H1 (cell line): ENCODE measurements around the gene APOC3. TPM values are rescaled to one million over a fixed set of nuclear protein-coding genes. Genes with fewer than 3 reads are reported as not detected.

ENCODE experiments used
- CTCF ChIA-PET: fragments of 300-600 bp; sonication (Branson Sonifier 250); formaldehyde crosslinking; loops from one replicate; lab custom pipeline; 2021; ENCODE audit not compliant: partially characterized antibody; lab: Charles Lee
- POLR2A ChIA-PET: fragments of 300-600 bp; sonication (Branson Sonifier 250); formaldehyde crosslinking; loops from one replicate; lab custom pipeline; 2021; ENCODE audit warnings: inconsistent platforms; ENCODE audit not compliant: partially characterized antibody; lab: Charles Lee
- DNase-seq, 2 experiments: peaks; one replicate each; pipeline versions ENCODE4 v3.0.0 to v3.0.0-alpha.2; 2010 to 2022; ENCODE audit warnings: low spot score in 2 of 2, low read depth in 1 of 2, mixed read lengths in 1 of 2
- FAIRE-seq: peaks from 2 replicates; lab custom pipeline; 2011; peaks lifted over from hg19 to GRCh38; lab: Jason Lieb, UNC
- H2AFZ ChIP-seq: 2 replicates; pipeline ENCODE4 v1.8.1; 2012; ENCODE audit warnings: low read length, inconsistent platforms
- H2AK5ac ChIP-seq: 2 replicates; pipeline ENCODE4 v1.6.1; 2013; ENCODE audit warnings: low read depth, low read length
- H2BK120ac ChIP-seq: replicated peaks from 2 replicates; pipeline ENCODE3; 2013; ENCODE audit warnings: low read depth, low read length, inconsistent platforms
- H2BK12ac ChIP-seq: 2 replicates; pipeline ENCODE4 v1.6.1; 2013; ENCODE audit warnings: low read depth, low read length
- H2BK15ac ChIP-seq: 2 replicates; pipeline ENCODE4 v1.6.1; 2013; ENCODE audit warnings: low read length
- H2BK20ac ChIP-seq: 2 replicates; pipeline ENCODE4 v1.6.1; 2013; ENCODE audit warnings: low read length
- H2BK5ac ChIP-seq: 2 replicates; pipeline ENCODE4 v1.6.1; 2013; ENCODE audit warnings: low read depth, low read length
- H3K14ac ChIP-seq: 2 replicates; pipeline ENCODE4 v1.6.1; 2013; ENCODE audit warnings: inconsistent platforms; ENCODE audit not compliant: insufficient read length
- H3K18ac ChIP-seq: 2 replicates; pipeline ENCODE4 v1.6.1; 2013; ENCODE audit warnings: low read length; ENCODE audit errors: extremely low read depth
- H3K23ac ChIP-seq: 2 replicates; pipeline ENCODE4 v1.6.1; 2013; ENCODE audit warnings: inconsistent platforms; ENCODE audit not compliant: insufficient read length
- H3K23me2 ChIP-seq: 2 replicates; pipeline ENCODE4 v1.6.1; 2013; ENCODE audit warnings: low read depth, low read length
- H3K27ac ChIP-seq: 2 replicates; pipeline ENCODE4 v1.6.1; 2011; ENCODE audit warnings: low read depth, low read length, inconsistent platforms
- H3K27me3 ChIP-seq, 4 experiments: replicated peaks in 1 of 4; 1 replicate in 1 of 4; 2 replicates in 3 of 4; pipeline versions ENCODE4 v1.6.1 to v1.8.1; 2011 to 2013; ENCODE audit warnings: low read length in 3 of 4, mild to moderate bottlenecking in 3 of 4, inconsistent platforms in 2 of 4, mixed read lengths in 2 of 4, moderate library complexity in 1 of 4; ENCODE audit not compliant: control insufficient read depth in 3 of 4, insufficient read depth in 3 of 4; ENCODE audit errors: extremely low read depth in 1 of 4
- H3K36me3 ChIP-seq, 4 experiments: 2 replicates each; pipeline versions ENCODE4 v1.6.1 to v1.8.1; 2011 to 2013; ENCODE audit warnings: mild to moderate bottlenecking in 4 of 4, low read length in 3 of 4, moderate library complexity in 2 of 4, control low read depth in 1 of 4, inconsistent platforms in 1 of 4; ENCODE audit not compliant: insufficient read depth in 4 of 4, control insufficient read depth in 2 of 4
- H3K4ac ChIP-seq: replicated peaks from 2 replicates; pipeline ENCODE3; 2013; ENCODE audit warnings: low read length, low read depth, mixed read lengths, inconsistent platforms; ENCODE audit not compliant: insufficient read length
- H3K4me1 ChIP-seq, 4 experiments: replicated peaks in 1 of 4; 1 replicate in 1 of 4; 2 replicates in 3 of 4; pipeline versions ENCODE4 v1.6.1 to v1.8.1; 2011 to 2013; ENCODE audit warnings: low read length in 3 of 4, inconsistent platforms in 2 of 4, mixed read lengths in 1 of 4; ENCODE audit not compliant: insufficient read depth in 4 of 4, control insufficient read depth in 3 of 4
- H3K4me2 ChIP-seq, 2 experiments: 2 replicates each; pipeline versions ENCODE4 v1.6.1 to v1.8.1; 2011 to 2013; ENCODE audit warnings: low read depth in 2 of 2, low read length in 2 of 2, control low read depth in 1 of 2, inconsistent platforms in 1 of 2, mild to moderate bottlenecking in 1 of 2; ENCODE audit not compliant: insufficient read depth in 1 of 2
- H3K4me3 ChIP-seq, 4 experiments: fragments of 200-600, 300-600 bp in 1 of 4; sonication (generic), shearing (Covaris generic), sonication (Bioruptor Twin) in 1 of 4; 2 replicates each; pipeline versions ENCODE4 v1.5.1 to v1.8.1; 2011 to 2016; ENCODE audit warnings: low read length in 4 of 4, low read depth in 3 of 4, control low read depth in 2 of 4, inconsistent platforms in 2 of 4, mild to moderate bottlenecking in 2 of 4, mixed read lengths in 1 of 4, moderate library complexity in 1 of 4; ENCODE audit not compliant: insufficient read depth in 2 of 4; ENCODE audit errors: extremely low read depth in 1 of 4
- H3K56ac ChIP-seq: replicated peaks from 2 replicates; pipeline ENCODE3; 2013; ENCODE audit warnings: low read depth, mild to moderate bottlenecking, mixed read lengths, low read length, inconsistent platforms; ENCODE audit not compliant: insufficient read length
- H3K79me1 ChIP-seq: 2 replicates; pipeline ENCODE4 v1.6.1; 2013; ENCODE audit warnings: low read depth, low read length, control low read depth
- H3K79me2 ChIP-seq, 2 experiments: 2 replicates each; pipeline versions ENCODE4 v1.6.1 to v1.8.1; 2012 to 2013; ENCODE audit warnings: low read length in 2 of 2, mild to moderate bottlenecking in 2 of 2, inconsistent platforms in 1 of 2; ENCODE audit not compliant: insufficient read depth in 2 of 2, control insufficient read depth in 1 of 2
- H3K9ac ChIP-seq, 4 experiments: replicated peaks in 1 of 4; 1 replicate in 1 of 4; 2 replicates in 3 of 4; pipeline versions ENCODE4 v1.6.1 to v1.8.1; 2011 to 2013; ENCODE audit warnings: low read depth in 3 of 4, low read length in 3 of 4, control low read depth in 2 of 4, mild to moderate bottlenecking in 2 of 4, moderate library complexity in 2 of 4, inconsistent platforms in 1 of 4; ENCODE audit errors: extremely low read depth in 1 of 4
- H3K9me3 ChIP-seq, 2 experiments: 2 replicates each; pipeline versions ENCODE4 v1.6.1 to v1.8.1; 2012 to 2013; ENCODE audit warnings: mild to moderate bottlenecking in 2 of 2, moderate library complexity in 2 of 2, control low read depth in 1 of 2, inconsistent platforms in 1 of 2, low read depth in 1 of 2, low read length in 1 of 2, mixed read lengths in 1 of 2; ENCODE audit not compliant: insufficient read depth in 2 of 2
- H4K20me1 ChIP-seq, 2 experiments: replicated peaks in 1 of 2; 2 replicates each; pipeline versions ENCODE3 to v1.8.1; 2011 to 2013; ENCODE audit warnings: inconsistent platforms in 2 of 2, low read length in 2 of 2, mild to moderate bottlenecking in 1 of 2; ENCODE audit not compliant: insufficient read depth in 2 of 2, control insufficient read depth in 1 of 2
- H4K5ac ChIP-seq: 2 replicates; pipeline ENCODE4 v1.6.1; 2013; ENCODE audit warnings: low read length, low read depth, mixed read lengths, inconsistent platforms; ENCODE audit not compliant: insufficient read length
- H4K8ac ChIP-seq: 2 replicates; pipeline ENCODE4 v1.8.0; 2013; ENCODE audit warnings: mild to moderate bottlenecking, moderate library complexity, low read length, inconsistent platforms; ENCODE audit not compliant: insufficient read depth; ENCODE audit errors: extremely low read depth
- H4K91ac ChIP-seq: replicated peaks from 2 replicates; pipeline ENCODE3; 2013; ENCODE audit warnings: low read length, mixed read lengths, inconsistent platforms; ENCODE audit not compliant: insufficient read length
- ATF2 ChIP-seq: IDR thresholded peaks from 2 replicates; pipeline ENCODE4 v1.6.1; 2012; ENCODE audit warnings: low read length, inconsistent platforms
- BCL11A ChIP-seq, 2 experiments: IDR thresholded peaks; one replicate each; pipeline ENCODE4 v1.6.1; 2011; ENCODE audit warnings: low read depth in 2 of 2, low read length in 2 of 2, mild to moderate bottlenecking in 2 of 2
- CEBPB ChIP-seq: IDR thresholded peaks from 2 replicates; pipeline ENCODE4 v1.6.1; 2012; ENCODE audit warnings: low read depth, low read length
- CTCF ChIP-seq, 3 experiments: IDR thresholded peaks; 1 replicate in 2 of 3; 2 replicates in 1 of 3; pipeline versions ENCODE4 v1.5.1 to v1.6.1; 2011; ENCODE audit warnings: low read length in 3 of 3, mild to moderate bottlenecking in 3 of 3, inconsistent platforms in 2 of 3, low read depth in 1 of 3, moderate library complexity in 1 of 3; ENCODE audit not compliant: insufficient read depth in 1 of 3; ENCODE audit errors: control extremely low read depth in 1 of 3
- GABPA ChIP-seq: IDR thresholded peaks from 2 replicates; pipeline ENCODE4 v1.6.1; 2011; ENCODE audit warnings: mild to moderate bottlenecking, low read length, moderate library complexity, borderline replicate concordance; ENCODE audit not compliant: insufficient read depth
- KDM1A ChIP-seq: fragments of 200-600, 300-600 bp; sonication (generic); IDR thresholded peaks from 2 replicates; pipeline ENCODE4 v1.7.1; 2016; ENCODE audit warnings: mild to moderate bottlenecking, low read length, borderline replicate concordance
- KDM4A ChIP-seq: IDR thresholded peaks from one replicate; pipeline ENCODE4 v1.7.1; 2012; ENCODE audit warnings: low read depth, mild to moderate bottlenecking, moderate library complexity, low read length, inconsistent platforms; ENCODE audit not compliant: severe bottlenecking
- SP4 ChIP-seq: IDR thresholded peaks from 2 replicates; pipeline ENCODE4 v1.6.1; 2012; ENCODE audit warnings: low read length, inconsistent platforms
- SUZ12 ChIP-seq: fragments of 200-600 bp; sonication (generic); IDR thresholded peaks from 2 replicates; pipeline ENCODE4 v1.6.1; 2012; ENCODE audit warnings: mild to moderate bottlenecking, inconsistent platforms, low read length, moderate library complexity, mixed read lengths
- TCF12 ChIP-seq: IDR thresholded peaks from 2 replicates; pipeline ENCODE4 v1.6.1; 2011; ENCODE audit warnings: low read depth, mild to moderate bottlenecking, low read length
- WGBS, 2 experiments: shearing (Covaris generic) in 1 of 2; methylation state at CpG; one replicate each; pipeline versions ENCODE4 v1.1.6 to v1.1.7; 2013 to 2015; ENCODE audit warnings: low lambda C conversion rate in 2 of 2, mixed read lengths in 2 of 2, inconsistent platforms in 1 of 2, low coverage in 1 of 2, missing lambda C conversion rate in 1 of 2; ENCODE audit not compliant: insufficient replicate concordance in 2 of 2, insufficient coverage in 1 of 2, insufficient read length in 1 of 2; ENCODE audit errors: extremely low coverage in 1 of 2, missing lambda C conversion rate in 1 of 2; 5-methylcytosine and 5-hydroxymethylcytosine counted together
- polyA plus RNA-seq, 7 experiments: library from polyadenylated mRNA; depleted of rRNA in 3 of 7; stranded (reverse) in 5 of 7; unstranded in 2 of 7; fragments of >200 nt in 5 of 7; fragments of 200-250 nt in 2 of 7; gene quantifications; 1 replicate in 5 of 7; 2 replicates in 1 of 7; 4 replicates in 1 of 7; pipeline versions ENCODE4 v1.2.1 to v1.2.3, GENCODE V29; 2011 to 2013; ENCODE audit warnings: missing spikeins in 2 of 7, mixed read lengths in 2 of 7
- total RNA-seq: library from RNA; stranded (reverse); fragmentation: NEBNext Ultra II Directional; extraction: Animal tissue kit (Norgen Biotek cat#: 25700); gene quantifications from 2 replicates; pipeline ENCODE4 v1.2.1, GENCODE V29; 2021

The APOC3 gene
- total and polyA plus RNA-seq, 2 of the 8 experiments (the other 6 are each of a cell fraction or from before 2014, with no cell fraction given), result not detected

GRCh38 chr11:116862951-116863350 is 33.2 kb downstream of the APOC3 start:
- 98% methylated on average over 3 of the region's 3 CpGs; no CpG with 5 or more reads in 1 of the 2 experiments for whole genome bisulfite sequencing, 2 experiments
- Histone ChIP-seq H3K4ac (no peak overlapping the region), H3K14ac (no peak overlapping the region), H4K5ac (no peak overlapping the region), H3K4me1 (no peaks in the 10 kb centered on the region), H3K23me2 (no peaks in the 10 kb centered on the region), H2AK5ac (no peak overlapping the region), H2BK5ac (no peak overlapping the region), H3K79me1 (no peaks in the 10 kb centered on the region), H3K4me2 (no peak overlapping the region), H2BK15ac (no peak overlapping the region), H3K18ac (no peak overlapping the region), H3K36me3 (peaks cover 0 to 62% (median 38%) of the 10 kb centered on the region in 4 experiments; a peak in 7 of 8 replicates), H4K8ac (no peak overlapping the region), H3K79me2 (no peaks in the 10 kb centered on the region), H4K20me1 (peaks cover 3% of the 10 kb centered on the region in 2 experiments), H3K23ac (no peak overlapping the region), H3K4me3 (no peak overlapping the region), H4K91ac (no peak overlapping the region), H3K27ac (no peak overlapping the region), H3K27me3 (no peaks in the 10 kb centered on the region), H2AFZ (no peak overlapping the region), H3K9me3 (no peaks in the 10 kb centered on the region), H2BK120ac (no peak overlapping the region), H3K9ac (no peak overlapping the region), H2BK12ac (no peak overlapping the region), H2BK20ac (no peak overlapping the region), H3K56ac (no peak overlapping the region)
- DNase-seq, result no peak
- POLR2A ChIA-PET, result interaction anchor here (0.6 to 1.0 kb wide), 3 partner anchors 16 to 473 kb away, joined by 3 read pairs; no protein-coding TSS in a partner anchor
- CTCF ChIA-PET, result interaction anchor here (0.7 to 1.9 kb wide), 5 partner anchors 7 to 233 kb away, joined by 4 to 5 read pairs (median 4); no protein-coding TSS in a partner anchor
- FAIRE-seq, result no peak
- no peak for TF ChIP-seq KDM4A
- no peak for TF ChIP-seq SUZ12
- no peak for TF ChIP-seq CEBPB
- TF ChIP-seq ATF2, result no peak
- no peak for TF ChIP-seq SP4
- TF ChIP-seq GABPA, result no peak
- no peak for TF ChIP-seq CTCF (IDR thresholded peaks at IDR 0.05; ENCODE audit: control extremely low read depth in 1 of 3, insufficient read depth in 1 of 3, low read depth in 1 of 3, low read length in 3 of 3)
- no peak for TF ChIP-seq TCF12
- no peak for TF ChIP-seq BCL11A (IDR thresholded peaks at IDR 0.05; ENCODE audit: low read depth in 2 of 2, low read length in 2 of 2)
- TF ChIP-seq KDM1A, result no peak
